Measurements from ENCODE around the gene ZCWPW2. TPM values are rescaled to one million over a fixed set of nuclear protein-coding genes. Genes with fewer than 3 reads are reported as not detected.

Gene ZCWPW2, protein sequence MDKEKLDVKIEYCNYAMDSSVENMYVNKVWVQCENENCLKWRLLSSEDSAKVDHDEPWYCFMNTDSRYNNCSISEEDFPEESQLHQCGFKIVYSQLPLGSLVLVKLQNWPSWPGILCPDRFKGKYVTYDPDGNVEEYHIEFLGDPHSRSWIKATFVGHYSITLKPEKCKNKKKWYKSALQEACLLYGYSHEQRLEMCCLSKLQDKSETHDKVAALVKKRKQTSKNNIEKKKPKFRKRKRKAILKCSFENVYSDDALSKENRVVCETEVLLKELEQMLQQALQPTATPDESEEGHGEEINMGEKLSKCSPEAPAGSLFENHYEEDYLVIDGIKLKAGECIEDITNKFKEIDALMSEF
- 0.96 TPM for total RNA-seq
- long read RNA-seq, partial matches to known transcripts, result 0 of 5 reads
- long read RNA-seq, other reads (novel, unspliced or antisense), result 5 of 5 reads

DNA sequence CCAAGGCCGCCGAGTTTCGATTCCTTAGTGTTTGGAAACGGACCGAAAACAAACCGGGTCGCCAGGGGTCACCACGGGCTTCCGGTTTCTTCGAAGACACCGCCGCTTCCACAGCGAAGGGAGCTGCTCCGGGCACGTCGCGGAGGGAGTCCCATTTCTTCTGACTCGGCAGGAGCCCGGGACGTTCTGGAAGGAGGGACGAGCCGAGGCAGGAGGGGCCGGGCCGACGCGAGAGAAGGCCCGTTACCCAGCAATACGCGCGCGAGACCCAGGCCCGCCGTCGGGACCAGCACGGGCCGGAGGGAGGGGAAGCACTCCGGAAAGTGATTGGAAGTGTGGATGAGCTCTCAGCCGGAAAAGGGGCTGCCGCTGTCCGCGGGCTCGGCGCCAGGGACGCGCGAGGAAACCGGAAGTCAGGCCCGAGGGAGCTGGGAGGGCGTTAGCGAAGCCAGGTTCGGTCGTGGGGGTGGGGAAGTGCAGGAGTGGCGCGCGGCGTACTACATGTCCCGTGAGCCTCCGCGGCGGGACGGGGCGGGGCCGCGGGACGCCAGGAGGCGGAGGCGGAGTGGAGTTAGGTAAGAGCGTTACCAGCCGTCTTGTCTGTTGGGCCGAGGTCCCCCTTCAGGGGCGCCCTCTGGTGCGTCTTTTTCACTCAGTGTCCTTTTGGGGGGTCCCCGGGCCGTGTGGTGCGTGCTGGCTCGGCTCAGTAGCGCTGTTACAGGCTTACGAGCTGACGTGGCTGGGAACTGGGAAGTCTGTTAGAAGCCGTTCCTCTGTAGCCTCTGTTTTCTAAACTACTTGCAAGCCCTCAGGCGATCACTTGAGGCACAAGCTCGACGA lies at the start of gene ZCWPW2, which contains the start of gene AZI2:
Gene ZCWPW2 (plus strand): TSS at position 93 of the 840 bp plus-strand sequence. CDS start 64,348 bp downstream, outside the sequence.
Gene AZI2 (minus strand): TSS at position 196 of the 840 bp plus-strand sequence. CDS start 8,207 bp downstream, outside the sequence.
- ATAC-seq (peak; percentile 97), DNase-seq (peak; percentile 98)
- Histone ChIP-seq H3K9me3 (peaks cover 5% of the 10 kb centered on the region), H3K4me3 (peak within 1 kb of the TSS; percentile 82), H3K36me3 (no peaks in the 10 kb centered on the region), H3K27me3 (no peaks in the 10 kb centered on the region), H3K27ac (peak within 1 kb of the TSS; percentile 100), H3K4me1 (peaks cover 32% of the 10 kb centered on the region)
- TF ChIP-seq, protein P1, sequence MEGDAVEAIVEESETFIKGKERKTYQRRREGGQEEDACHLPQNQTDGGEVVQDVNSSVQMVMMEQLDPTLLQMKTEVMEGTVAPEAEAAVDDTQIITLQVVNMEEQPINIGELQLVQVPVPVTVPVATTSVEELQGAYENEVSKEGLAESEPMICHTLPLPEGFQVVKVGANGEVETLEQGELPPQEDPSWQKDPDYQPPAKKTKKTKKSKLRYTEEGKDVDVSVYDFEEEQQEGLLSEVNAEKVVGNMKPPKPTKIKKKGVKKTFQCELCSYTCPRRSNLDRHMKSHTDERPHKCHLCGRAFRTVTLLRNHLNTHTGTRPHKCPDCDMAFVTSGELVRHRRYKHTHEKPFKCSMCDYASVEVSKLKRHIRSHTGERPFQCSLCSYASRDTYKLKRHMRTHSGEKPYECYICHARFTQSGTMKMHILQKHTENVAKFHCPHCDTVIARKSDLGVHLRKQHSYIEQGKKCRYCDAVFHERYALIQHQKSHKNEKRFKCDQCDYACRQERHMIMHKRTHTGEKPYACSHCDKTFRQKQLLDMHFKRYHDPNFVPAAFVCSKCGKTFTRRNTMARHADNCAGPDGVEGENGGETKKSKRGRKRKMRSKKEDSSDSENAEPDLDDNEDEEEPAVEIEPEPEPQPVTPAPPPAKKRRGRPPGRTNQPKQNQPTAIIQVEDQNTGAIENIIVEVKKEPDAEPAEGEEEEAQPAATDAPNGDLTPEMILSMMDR (IDR thresholded peaks at IDR 0.05), result peak; percentile 28
- intact Hi-C loops (cut with DNase I), result no loop called here

- H3K27ac ChIP-seq, result no peak overlapping the region
- H3K9me3 ChIP-seq, result no peaks in the 10 kb centered on the region
- DNase-seq, result no peak
- H3K4me3 ChIP-seq, result no peak overlapping the region
- H3K36me3 ChIP-seq, result no peaks in the 10 kb centered on the region
- H3K27me3 ChIP-seq, result no peaks in the 10 kb centered on the region
- intact Hi-C loops (cut with DNase I), result no loop called here
- ATAC-seq, result no peak
- H3K4me1 ChIP-seq, result peaks cover 4% of the 10 kb centered on the region
- TF ChIP-seq, protein P1 (IDR thresholded peaks at IDR 0.05), result no peak
Measured at GRCh38 chr3:28299705-28300104, 48.8 kb upstream of the ZCWPW2 start.

- Histone ChIP-seq H3K9me3 (no peaks in the 10 kb centered on the region), H3K4me1 (peaks cover 3% of the 10 kb centered on the region), H3K27me3 (no peaks in the 10 kb centered on the region), H3K27ac (no peak overlapping the region), H3K4me3 (no peak overlapping the region), H3K36me3 (no peaks in the 10 kb centered on the region)
- no peak for ATAC-seq
- intact Hi-C loops (cut with DNase I), result no loop called here
- TF ChIP-seq, protein P1 (IDR thresholded peaks at IDR 0.05), result no peak
- no peak for DNase-seq
Measured at GRCh38 chr3:28300345-28300962, 48.1 kb upstream of the ZCWPW2 start.

DNA sequence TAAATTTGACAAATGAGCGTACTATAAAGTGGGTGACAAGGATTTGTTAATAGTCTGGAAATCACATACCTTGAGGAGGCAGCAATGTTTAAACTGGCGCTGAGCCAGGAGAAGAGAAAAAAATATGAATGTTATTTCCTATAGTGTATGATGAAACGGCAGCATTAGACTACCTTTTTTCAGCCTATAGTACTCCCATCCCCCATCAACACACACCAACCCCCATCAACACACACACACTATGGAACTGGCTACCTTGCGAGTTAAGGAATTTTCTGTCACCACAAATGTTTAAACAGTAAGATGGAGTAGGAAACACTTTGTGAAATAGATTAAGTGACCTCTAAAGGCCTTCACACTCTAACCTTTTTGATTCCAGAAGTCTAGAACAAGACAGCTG lies 46.8 kb upstream of the ZCWPW2 start:
- intact Hi-C loops (cut with DNase I), result no loop called here
- no peaks in the 10 kb centered on the region for H3K27me3 ChIP-seq
- ATAC-seq, result peak; percentile 67
- no peak overlapping the region for H3K27ac ChIP-seq
- H3K4me1 ChIP-seq, result no peaks in the 10 kb centered on the region
- no peaks in the 10 kb centered on the region for H3K9me3 ChIP-seq
- H3K4me3 ChIP-seq, result no peak overlapping the region
- no peak for DNase-seq
- TF ChIP-seq, protein P1 (IDR thresholded peaks at IDR 0.05), result no peak
- H3K36me3 ChIP-seq, result no peaks in the 10 kb centered on the region

- H3K27ac ChIP-seq, result no peak overlapping the region
- no peaks in the 10 kb centered on the region for H3K27me3 ChIP-seq
- TF ChIP-seq, protein P1 (IDR thresholded peaks at IDR 0.05), result no peak
- ATAC-seq (no peak), DNase-seq (no peak)
- no peaks in the 10 kb centered on the region for H3K9me3 ChIP-seq
- H3K4me3 ChIP-seq, result no peak overlapping the region
- H3K4me1 ChIP-seq, result no peaks in the 10 kb centered on the region
- H3K36me3 ChIP-seq, result no peaks in the 10 kb centered on the region
- intact Hi-C loops (cut with DNase I), result no loop called here
Measured at GRCh38 chr3:28308196-28308595, 40.3 kb upstream of the ZCWPW2 start.
